GM21723 (cell line): ENCODE results near the gene ALAS1.

Experiments
- ATAC-seq: cut with Tn5 transposase; IDR thresholded peaks from one replicate; pipeline ENCODE4 v1.9.1; 2021; ENCODE audit warnings: mild to moderate bottlenecking, moderate library complexity; ENCODE audit not compliant: unreplicated experiment

Gene ALAS1

GRCh38 chr3:52220380-52221026 lies 22.5 kb downstream of the ALAS1 start:
- ATAC-seq: peak; percentile 62

GRCh38 chr3:52221141-52221562 lies 23.2 kb downstream of the ALAS1 start:
- ATAC-seq: no peak

- ATAC-seq: no peak
Measured at GRCh38 chr3:52221563-52222318, 23.8 kb downstream of the ALAS1 start.

DNA sequence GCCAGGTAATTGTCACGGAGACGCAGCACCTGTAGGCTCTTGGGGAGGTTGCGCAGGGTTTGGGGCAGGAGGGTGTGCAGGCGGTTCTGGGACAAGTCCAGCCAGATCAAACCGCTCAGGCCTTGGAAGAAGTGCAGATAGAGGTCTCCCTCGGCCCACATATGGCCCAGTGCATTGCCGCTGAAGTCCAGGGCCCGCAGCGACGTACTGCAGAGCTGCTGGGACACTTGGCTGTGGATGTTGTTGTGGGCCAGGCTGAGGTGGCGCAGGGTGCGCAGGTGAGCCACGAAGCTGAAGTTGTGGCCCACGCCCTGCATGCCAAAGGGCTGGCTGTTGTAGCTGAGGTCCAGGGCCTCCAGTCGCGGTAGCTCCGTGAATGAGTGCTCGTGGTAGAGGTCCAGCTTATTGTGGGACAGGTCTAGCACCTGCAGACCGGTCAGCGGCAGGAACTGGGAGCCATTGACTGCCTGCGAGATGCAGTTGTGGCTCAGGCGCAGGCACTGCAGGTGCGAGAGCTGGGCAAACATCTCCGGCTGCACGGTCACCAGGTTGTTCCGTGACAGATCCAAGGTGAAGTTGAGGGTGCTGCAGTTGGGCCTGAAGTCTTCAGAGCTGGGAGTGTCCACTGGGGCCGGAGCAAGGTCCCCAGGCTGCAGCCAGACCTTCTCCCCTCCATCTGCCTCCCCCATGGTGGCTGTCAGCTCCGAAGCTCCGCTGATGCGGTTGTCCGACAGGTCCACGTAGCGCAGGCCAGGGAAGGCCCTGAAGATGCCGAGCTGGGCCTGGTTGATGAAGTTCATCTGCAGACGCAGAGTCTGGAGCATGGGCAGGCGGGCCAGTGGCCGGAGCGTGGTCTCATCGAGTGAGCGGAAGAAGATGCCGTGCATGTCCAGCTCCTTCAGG lies 24.6 kb downstream of the ALAS1 start:
- ATAC-seq: no peak

DNA sequence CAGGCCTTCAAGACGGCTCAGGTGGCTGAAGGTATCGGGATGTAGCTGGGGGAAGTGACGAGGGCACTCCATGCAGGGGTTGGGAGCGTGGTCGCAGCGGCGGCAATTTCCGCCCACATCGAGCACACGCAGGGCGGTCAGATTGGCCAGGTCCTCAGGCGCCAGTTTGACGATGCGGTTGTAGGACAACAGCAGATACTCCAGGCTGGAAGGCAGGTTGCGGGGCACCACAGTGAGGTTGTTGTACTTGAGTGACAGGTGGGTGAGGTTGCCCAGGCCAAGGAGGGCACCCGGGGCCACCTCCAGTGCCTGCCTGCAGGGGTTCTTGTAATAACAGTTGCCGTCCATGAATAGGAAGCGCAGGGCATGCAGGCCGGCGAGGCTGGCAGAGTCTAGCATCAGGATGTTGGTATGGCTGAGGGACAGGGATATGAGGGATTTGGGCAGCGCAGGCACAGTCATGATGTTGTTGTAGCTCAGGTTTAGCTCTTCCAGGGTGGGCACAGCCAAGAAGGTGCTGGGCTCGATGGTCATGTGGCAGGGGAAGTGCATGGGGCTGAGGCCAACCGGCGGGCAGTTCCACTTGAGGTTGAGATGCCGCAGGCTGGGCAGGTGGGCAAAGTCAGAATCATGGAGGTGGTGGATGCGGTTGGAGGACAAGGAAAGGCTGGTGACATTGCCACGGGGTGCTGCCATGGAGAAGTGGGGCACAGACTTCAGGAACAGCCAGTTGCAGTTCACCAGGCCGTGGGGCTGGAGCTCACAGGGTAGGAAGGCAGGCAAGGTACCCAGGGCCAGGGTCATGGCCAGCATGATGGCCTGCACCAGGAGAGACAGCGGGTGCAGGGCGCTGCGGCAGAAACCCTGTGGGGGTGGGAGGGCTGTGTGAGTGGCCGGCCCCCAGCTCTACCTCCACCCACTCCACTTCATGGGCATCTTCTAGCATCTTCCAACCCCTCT lies 25.8 kb downstream of the ALAS1 start:
- no peak for ATAC-seq

DNA sequence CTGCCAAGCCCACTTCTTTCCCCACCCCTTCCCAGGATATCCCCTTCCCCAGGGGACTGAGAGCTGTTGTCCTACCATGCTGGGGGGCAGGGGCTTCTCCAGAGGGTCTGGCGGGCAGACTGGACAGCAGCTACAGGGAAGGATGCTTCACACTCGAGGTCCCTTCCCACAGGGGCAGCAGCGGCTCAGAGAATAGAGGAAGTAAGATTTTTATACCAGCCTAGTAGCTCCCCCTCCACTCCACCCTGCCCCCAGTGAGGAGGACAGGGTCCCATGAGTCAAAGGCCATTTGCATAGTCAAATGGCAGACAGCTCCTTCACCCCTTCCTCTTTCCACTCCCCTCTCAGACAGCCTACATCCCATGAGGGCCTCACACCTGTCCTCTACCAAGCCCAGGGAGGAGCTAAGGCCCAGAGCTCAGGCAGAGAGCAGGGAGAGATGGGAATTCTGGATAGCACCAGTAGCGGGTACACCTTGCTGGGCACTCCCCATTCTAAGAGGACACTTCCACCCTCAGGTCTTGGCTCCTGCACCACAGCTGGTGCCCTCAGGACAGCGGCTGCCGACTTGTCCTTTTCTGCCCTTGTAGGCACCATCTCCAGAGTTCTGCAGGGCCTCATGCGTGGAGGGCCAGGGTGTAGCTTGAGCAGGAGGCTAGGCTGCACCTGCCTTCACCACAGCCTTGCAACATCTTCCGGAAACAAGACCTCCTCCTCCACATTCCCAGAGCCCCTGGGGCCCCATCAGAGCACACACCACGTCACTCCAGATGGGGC lies 27.7 kb downstream of the ALAS1 start, which contains the start of gene TLR9:
Gene TLR9 (minus strand): TSS at position 194 of the 777 bp plus-strand sequence. CDS start 116 bp downstream, at position 78.
- peak; percentile 77 for ATAC-seq

DNA sequence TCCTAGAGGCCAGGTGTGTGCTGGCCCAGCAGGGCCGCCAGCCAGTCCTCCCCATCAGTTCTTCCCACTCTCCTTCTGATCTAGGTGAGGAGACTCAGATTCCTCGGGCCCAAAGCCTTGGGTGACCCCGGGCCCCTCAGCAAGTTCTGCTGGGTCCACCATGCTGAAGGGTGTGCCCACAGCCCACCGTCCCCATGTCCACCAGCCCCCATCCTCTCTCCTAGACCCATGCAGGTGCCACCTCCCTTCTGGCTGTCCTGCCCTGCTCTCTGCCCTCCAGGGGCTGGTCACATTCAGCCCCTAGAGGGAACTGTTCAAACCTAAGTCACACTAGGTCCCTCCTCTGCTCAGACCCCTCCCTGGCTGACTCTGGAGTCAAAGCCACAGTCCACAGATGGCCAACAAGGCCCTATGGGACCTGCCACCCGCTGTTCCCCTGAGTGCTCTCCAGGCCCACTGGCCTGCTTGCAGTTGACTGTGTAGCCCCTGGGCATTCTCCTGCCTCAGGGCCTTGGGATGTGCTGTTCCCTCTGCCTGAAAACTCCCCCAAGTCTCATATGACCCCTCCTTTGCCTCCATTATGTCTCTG lies 28.4 kb downstream of the ALAS1 start:
- peak; percentile 14 for ATAC-seq

DNA sequence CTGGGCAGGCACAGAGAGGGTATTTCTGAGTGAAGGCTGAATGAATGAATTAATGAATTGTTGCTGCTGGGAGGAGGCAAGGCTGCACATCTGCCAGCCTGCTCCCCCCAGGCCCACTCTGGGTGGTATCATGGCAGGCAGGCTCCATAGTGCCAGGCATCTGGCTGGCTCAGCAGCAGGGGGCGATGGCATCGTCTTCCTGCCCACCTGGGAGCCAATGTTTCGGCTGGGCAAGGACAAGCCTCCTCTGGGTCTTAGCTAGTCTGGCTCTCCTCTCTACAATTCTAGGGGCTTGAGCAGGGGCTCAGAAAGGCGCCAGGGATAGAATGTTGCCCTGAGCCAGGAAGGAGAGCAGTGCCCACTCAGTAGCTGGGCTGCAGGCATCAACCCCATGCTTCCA lies 29.2 kb downstream of the ALAS1 start:
- no peak for ATAC-seq

GRCh38 chr3:52227766-52228165 lies 29.8 kb downstream of the ALAS1 start:
- ATAC-seq: no peak

DNA sequence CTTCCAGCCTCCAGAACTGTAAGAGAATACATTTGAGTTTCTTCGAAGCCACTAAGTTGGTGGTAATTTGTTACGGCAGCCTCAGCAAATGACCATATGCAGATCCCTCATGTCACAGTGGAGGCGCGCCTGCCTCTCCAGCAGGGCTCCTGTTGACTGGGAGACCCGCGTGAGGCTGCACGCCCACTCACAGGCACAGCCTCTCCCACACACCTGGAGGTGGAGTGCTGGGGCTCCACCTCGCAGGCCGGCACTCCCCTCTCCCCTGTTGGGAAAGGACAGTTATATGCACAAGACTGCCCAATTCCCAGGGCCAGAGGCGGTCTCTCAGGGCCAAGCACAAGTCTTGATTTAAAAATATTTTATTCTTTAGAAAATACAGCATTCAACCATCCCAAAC lies 30.3 kb downstream of the ALAS1 start:
- ATAC-seq: no peak

GRCh38 chr3:52228751-52229291 lies 30.9 kb downstream of the ALAS1 start:
- no peak for ATAC-seq

DNA sequence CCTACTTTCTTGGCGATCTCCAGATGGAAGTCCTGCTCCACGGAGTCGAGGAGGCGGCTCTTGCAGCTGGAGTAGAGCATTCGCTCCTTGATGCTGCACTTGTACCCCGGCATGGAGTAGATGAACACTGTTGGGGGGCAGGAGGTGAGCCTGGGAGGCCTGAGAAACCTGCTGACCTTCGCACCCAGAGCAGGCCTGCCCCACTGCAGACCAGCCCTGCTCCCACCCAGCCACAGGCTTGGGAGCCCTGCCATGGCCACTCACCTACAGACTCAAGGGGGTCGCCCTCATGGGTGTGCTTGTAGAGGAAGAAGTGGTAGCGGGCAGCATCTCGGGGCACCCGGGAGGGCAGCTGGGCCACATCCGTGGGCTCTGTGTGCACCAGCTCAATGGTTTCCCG lies 31.7 kb downstream of the ALAS1 start:
- no peak for ATAC-seq

GRCh38 chr3:52230461-52230860 lies 32.5 kb downstream of the ALAS1 start:
- ATAC-seq: no peak

GRCh38 chr3:52230889-52231499 lies 33.0 kb downstream of the ALAS1 start:
- ATAC-seq: no peak

DNA sequence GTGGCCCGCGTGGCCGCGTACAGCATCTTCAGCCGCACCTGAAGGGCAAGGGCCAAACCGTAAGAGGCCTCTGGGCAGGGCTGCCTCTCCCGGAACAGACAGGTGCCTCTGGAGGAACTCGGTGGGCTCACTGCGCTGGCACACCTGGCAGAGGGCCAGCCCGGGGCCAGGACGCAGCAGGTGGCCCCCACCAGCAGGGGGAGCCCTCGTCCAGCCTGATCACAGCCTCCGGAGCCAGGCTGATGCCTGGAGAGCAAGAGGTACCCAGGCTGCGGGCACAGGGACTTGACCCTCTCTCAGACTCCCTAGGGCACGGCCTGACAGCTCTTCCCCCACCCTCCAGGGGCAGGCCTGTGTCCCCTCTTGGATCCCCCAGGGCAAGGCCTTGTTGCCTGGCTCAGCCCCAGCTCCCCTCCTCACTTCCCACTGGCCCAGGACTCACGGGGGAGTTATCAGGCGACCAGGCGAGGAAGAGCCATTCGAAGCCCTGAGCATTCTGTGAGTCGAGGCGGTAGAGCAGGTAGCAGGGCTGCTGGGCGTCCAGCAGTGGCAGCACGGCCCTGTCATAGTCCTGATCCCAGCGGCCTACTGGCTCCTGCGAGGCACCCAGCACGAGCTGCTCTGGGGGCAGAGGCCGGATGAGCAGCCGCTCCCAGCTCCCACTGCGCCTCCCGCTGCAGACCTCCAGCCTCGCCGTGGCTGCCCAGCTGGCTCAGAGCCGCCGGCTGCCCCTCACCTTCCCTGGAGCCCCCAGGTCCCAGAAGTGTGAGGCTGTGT lies 33.7 kb downstream of the ALAS1 start:
- ATAC-seq: no peak

GRCh38 chr3:52232279-52233107 lies 34.5 kb downstream of the ALAS1 start:
- ATAC-seq: no peak

- no peak for ATAC-seq
Measured at GRCh38 chr3:52233108-52233591, 35.2 kb downstream of the ALAS1 start.
